ENCODE results near the gene KCNT1. TPM values are rescaled to one million over a fixed set of nuclear protein-coding genes. Genes with fewer than 3 reads are reported as not detected.

Gene KCNT1
- total and polyA plus RNA-seq, 10 of the 15 experiments (the other 5 are each of a cell fraction or from before 2014, with no cell fraction given), result not detected

DNA sequence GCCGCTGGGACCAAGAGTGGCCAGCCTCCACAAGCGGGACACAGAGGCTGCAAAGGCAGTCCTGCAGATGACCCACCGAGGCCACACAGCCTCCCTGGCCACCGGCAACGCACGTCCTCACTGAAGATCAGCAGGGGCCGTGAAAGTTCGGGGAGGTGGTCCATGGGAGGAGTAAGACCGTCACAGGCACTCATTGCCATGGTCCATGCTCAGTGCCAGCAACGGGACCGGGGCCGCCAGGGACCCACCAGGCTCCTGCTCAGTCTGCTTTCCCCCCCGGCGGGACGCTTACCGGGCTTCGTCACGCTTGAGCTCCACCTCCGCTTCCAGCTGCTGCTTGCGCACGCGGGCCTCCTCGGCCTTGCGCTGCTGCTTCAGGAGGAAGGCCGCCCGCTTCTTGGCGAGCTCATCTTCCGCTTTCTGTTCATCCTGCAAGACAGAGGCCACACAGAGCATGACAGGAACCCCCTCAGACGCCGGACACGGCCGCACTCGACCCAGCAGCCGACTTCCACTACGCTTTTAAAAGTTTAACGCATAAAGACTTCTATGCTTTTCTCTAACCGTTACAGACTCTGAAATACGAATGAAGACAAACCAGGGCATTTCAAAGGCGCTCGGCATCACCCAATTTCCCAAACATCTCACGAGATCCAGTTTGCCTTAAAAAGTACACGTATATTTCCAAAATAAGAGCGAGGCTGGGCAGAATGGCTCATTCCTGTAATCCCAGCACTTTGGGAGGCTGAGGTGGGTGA lies 116.9 kb downstream of the KCNT1 start:
- no peak overlapping the region for H3K4me2 ChIP-seq (ENCODE audit: control insufficient read depth, insufficient read depth)
- H2AFZ ChIP-seq (ENCODE audit: control insufficient read depth, low read depth, low read length), result no peak overlapping the region
- H3K27me3 ChIP-seq (replicated peaks in 1 of 2; ENCODE audit: control insufficient read depth in 2 of 2, insufficient read depth in 2 of 2, low read length in 1 of 2), result no peaks in the 10 kb centered on the region
- H3K9me3 ChIP-seq (replicated peaks; ENCODE audit: control insufficient read depth, insufficient read depth, low read length), result no peaks in the 10 kb centered on the region
- H4K20me1 ChIP-seq (ENCODE audit: control insufficient read depth, insufficient read depth), result no peaks in the 10 kb centered on the region
- CTCF ChIA-PET, result no interaction called here
- no peaks in the 10 kb centered on the region for H3K4me1 ChIP-seq (ENCODE audit: control insufficient read depth, insufficient read depth, low read length)
- H3K27ac ChIP-seq (ENCODE audit: control insufficient read depth, insufficient read depth), result no peak overlapping the region
- H3K9ac ChIP-seq (ENCODE audit: control insufficient read depth, insufficient read depth, low read length), result no peak overlapping the region
- FAIRE-seq (no peak), DNase-seq (ENCODE audit: low read depth, low spot score) (no peak), ATAC-seq (no peak)
- no peak for TF ChIP-seq BACH1 (IDR thresholded peaks at IDR 0.05; ENCODE audit: borderline replicate concordance)
- no peak for TF ChIP-seq ESRRA (IDR thresholded peaks at IDR 0.05; ENCODE audit: low read length)
- TF ChIP-seq RAD51 (IDR thresholded peaks at IDR 0.05), result no peak
- TF ChIP-seq ZSCAN29 (IDR thresholded peaks at IDR 0.05), result no peak
- TF ChIP-seq SUPT20H (IDR thresholded peaks at IDR 0.05; ENCODE audit: borderline replicate concordance, control insufficient read depth, low read depth, low read length), result no peak
- TF ChIP-seq, protein P1, sequence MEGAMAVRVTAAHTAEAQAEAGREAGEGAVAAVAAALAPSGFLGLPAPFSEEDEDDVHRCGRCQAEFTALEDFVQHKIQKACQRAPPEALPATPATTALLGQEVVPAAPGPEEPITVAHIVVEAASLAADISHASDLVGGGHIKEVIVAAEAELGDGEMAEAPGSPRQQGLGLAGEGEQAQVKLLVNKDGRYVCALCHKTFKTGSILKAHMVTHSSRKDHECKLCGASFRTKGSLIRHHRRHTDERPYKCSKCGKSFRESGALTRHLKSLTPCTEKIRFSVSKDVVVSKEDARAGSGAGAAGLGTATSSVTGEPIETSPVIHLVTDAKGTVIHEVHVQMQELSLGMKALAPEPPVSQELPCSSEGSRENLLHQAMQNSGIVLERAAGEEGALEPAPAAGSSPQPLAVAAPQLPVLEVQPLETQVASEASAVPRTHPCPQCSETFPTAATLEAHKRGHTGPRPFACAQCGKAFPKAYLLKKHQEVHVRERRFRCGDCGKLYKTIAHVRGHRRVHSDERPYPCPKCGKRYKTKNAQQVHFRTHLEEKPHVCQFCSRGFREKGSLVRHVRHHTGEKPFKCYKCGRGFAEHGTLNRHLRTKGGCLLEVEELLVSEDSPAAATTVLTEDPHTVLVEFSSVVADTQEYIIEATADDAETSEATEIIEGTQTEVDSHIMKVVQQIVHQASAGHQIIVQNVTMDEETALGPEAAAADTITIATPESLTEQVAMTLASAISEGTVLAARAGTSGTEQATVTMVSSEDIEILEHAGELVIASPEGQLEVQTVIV (IDR thresholded peaks at IDR 0.05; ENCODE audit: borderline replicate concordance, partially characterized antibody), result no peak
- no peak for TF ChIP-seq NFYA (IDR thresholded peaks at IDR 0.05; ENCODE audit: borderline replicate concordance, low read depth, low read length)
- no peak for TF ChIP-seq RAD21 (IDR thresholded peaks at IDR 0.05; ENCODE audit: insufficient read depth, low read depth, low read length)
- TF ChIP-seq, protein P2, sequence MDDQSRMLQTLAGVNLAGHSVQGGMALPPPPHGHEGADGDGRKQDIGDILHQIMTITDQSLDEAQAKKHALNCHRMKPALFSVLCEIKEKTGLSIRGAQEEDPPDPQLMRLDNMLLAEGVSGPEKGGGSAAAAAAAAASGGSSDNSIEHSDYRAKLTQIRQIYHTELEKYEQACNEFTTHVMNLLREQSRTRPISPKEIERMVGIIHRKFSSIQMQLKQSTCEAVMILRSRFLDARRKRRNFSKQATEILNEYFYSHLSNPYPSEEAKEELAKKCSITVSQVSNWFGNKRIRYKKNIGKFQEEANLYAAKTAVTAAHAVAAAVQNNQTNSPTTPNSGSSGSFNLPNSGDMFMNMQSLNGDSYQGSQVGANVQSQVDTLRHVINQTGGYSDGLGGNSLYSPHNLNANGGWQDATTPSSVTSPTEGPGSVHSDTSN (IDR thresholded peaks at IDR 0.05; ENCODE audit: insufficient replicate concordance, low read depth, low read length), result no peak
- TF ChIP-seq SMC3 (IDR thresholded peaks at IDR 0.05; ENCODE audit: borderline replicate concordance, low read length), result no peak
- no peak for TF ChIP-seq ZNF622 (IDR thresholded peaks at IDR 0.05)
- no peak for TF ChIP-seq ZZZ3 (IDR thresholded peaks at IDR 0.05; ENCODE audit: control insufficient read depth, insufficient read length, low read depth)
- no peak for TF ChIP-seq RUNX3 (IDR thresholded peaks at IDR 0.05; ENCODE audit: low read length)
- TF ChIP-seq PML (IDR thresholded peaks at IDR 0.05; ENCODE audit: low read length), result no peak
- TF ChIP-seq, protein P3, sequence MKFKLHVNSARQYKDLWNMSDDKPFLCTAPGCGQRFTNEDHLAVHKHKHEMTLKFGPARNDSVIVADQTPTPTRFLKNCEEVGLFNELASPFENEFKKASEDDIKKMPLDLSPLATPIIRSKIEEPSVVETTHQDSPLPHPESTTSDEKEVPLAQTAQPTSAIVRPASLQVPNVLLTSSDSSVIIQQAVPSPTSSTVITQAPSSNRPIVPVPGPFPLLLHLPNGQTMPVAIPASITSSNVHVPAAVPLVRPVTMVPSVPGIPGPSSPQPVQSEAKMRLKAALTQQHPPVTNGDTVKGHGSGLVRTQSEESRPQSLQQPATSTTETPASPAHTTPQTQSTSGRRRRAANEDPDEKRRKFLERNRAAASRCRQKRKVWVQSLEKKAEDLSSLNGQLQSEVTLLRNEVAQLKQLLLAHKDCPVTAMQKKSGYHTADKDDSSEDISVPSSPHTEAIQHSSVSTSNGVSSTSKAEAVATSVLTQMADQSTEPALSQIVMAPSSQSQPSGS (IDR thresholded peaks at IDR 0.05; ENCODE audit: low read length), result no peak
- no peak for TF ChIP-seq ASH2L (IDR thresholded peaks at IDR 0.05; ENCODE audit: borderline replicate concordance, low read depth)
- no peak for TF ChIP-seq GATAD2B (conservative IDR thresholded peaks at IDR 0.05; ENCODE audit: low read depth)
- no peak for TF ChIP-seq CREB1 (IDR thresholded peaks at IDR 0.05; ENCODE audit: low read depth)
- TF ChIP-seq, protein P4, sequence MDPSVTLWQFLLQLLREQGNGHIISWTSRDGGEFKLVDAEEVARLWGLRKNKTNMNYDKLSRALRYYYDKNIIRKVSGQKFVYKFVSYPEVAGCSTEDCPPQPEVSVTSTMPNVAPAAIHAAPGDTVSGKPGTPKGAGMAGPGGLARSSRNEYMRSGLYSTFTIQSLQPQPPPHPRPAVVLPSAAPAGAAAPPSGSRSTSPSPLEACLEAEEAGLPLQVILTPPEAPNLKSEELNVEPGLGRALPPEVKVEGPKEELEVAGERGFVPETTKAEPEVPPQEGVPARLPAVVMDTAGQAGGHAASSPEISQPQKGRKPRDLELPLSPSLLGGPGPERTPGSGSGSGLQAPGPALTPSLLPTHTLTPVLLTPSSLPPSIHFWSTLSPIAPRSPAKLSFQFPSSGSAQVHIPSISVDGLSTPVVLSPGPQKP (IDR thresholded peaks at IDR 0.05; ENCODE audit: low read depth, low read length), result no peak
- POLR2A ChIA-PET, result no interaction called here
- BruUV-seq (replicated peaks), result no TSS peak
- SMC1A ChIA-PET (ENCODE audit: uncharacterized antibody, unreplicated experiment), result no interaction called here
- H3K4me3 ChIP-seq, result no peak overlapping the region
- peaks cover 19 to 44% of the 10 kb centered on the region in 2 experiments for H3K36me3 ChIP-seq (ENCODE audit: control insufficient read depth in 2 of 2, insufficient read depth in 2 of 2, low read length in 1 of 2)
- RAD21 ChIA-PET (ENCODE audit: unreplicated experiment), result no interaction called here
- WGBS (ENCODE audit: insufficient coverage, insufficient replicate concordance, low lambda C conversion rate, missing lambda C conversion rate), result over 99% methylated on average over 43 of the region's 43 CpGs
- no peaks in the 10 kb centered on the region for H3K79me2 ChIP-seq (ENCODE audit: control insufficient read depth, insufficient read depth, low read length)
- in situ Hi-C loops (cut with MboI) (no loop called here), intact Hi-C loops (cut with micrococcal nuclease; ENCODE audit: unreplicated experiment) (no loop called here)

Measured in GM12878 (cell line).